PC-9 (cell line): ENCODE results near the gene GAS7. TPM values are rescaled to one million over a fixed set of nuclear protein-coding genes. Genes with fewer than 3 reads are reported as not detected.

Experiments used
- BruUV-seq: library from RNA; stranded (reverse); fragments of 400-500 nt; replicated peaks from 2 replicates; lab custom pipeline; 2021; lab: Mats Ljungman, UMichigan
- CTCF ChIA-PET: fragments of 300-600 bp; sonication (Branson Sonifier 250); formaldehyde crosslinking; loops from one replicate; lab custom pipeline; 2022; ENCODE audit warnings: antibody characterized with exemption; lab: Charles Lee
- POLR2A ChIA-PET: fragments of 300-600 bp; sonication (Branson Sonifier 250); formaldehyde crosslinking; loops from one replicate; lab custom pipeline; 2022; ENCODE audit warnings: antibody characterized with exemption; ENCODE audit not compliant: unreplicated experiment; lab: Charles Lee
- DNase-seq, 2 experiments: peaks; one replicate each; pipeline versions ENCODE4 v3.0.0 to v3.0.0-alpha.2; 2015 to 2022; ENCODE audit warnings: mixed read lengths in 1 of 2
- H2AFZ ChIP-seq: fragments of 200-600 bp; sonication (generic); 2 replicates; pipeline ENCODE4 v1.8.1; 2017; ENCODE audit warnings: antibody characterized with exemption
- H3F3A ChIP-seq: fragments of 200-600 bp; sonication (generic); 2 replicates; pipeline ENCODE4 v1.8.1; 2017; ENCODE audit warnings: antibody characterized with exemption, mild to moderate bottlenecking, low read depth; ENCODE audit not compliant: insufficient read depth
- H3K27ac ChIP-seq: fragments of 200-600 bp; sonication (generic); 2 replicates; pipeline ENCODE4 v1.6.1; 2016; ENCODE audit warnings: mixed run types
- H3K27me3 ChIP-seq: fragments of 200-600 bp; sonication (generic); 2 replicates; pipeline ENCODE4 v1.6.1; 2016; ENCODE audit warnings: low read depth, mixed run types; ENCODE audit not compliant: insufficient read depth
- H3K36me3 ChIP-seq: fragments of 200-600 bp; sonication (generic); 2 replicates; pipeline ENCODE4 v1.6.1; 2016; ENCODE audit warnings: low read depth, mixed run types
- H3K4me1 ChIP-seq: fragments of 200-600 bp; sonication (generic); replicated peaks from 2 replicates; pipeline ENCODE4 v1.6.1; 2016; ENCODE audit warnings: mixed run types; ENCODE audit not compliant: insufficient read depth
- H3K4me2 ChIP-seq: fragments of 200-600 bp; sonication (generic); 2 replicates; pipeline ENCODE4 v1.6.1; 2017; ENCODE audit warnings: mixed run types
- H3K4me3 ChIP-seq: fragments of 200-600 bp; sonication (generic); 2 replicates; pipeline ENCODE4 v1.6.1; 2016; ENCODE audit warnings: mixed run types
- H3K79me2 ChIP-seq: fragments of 200-600 bp; sonication (generic); 2 replicates; pipeline ENCODE4 v1.6.1; 2017; ENCODE audit warnings: low read depth, mixed run types
- H3K9me2 ChIP-seq: fragments of 200-600 bp; sonication (generic); 2 replicates; pipeline ENCODE4 v1.8.1; 2017; ENCODE audit warnings: mild to moderate bottlenecking; ENCODE audit not compliant: insufficient read depth
- H3K9me3 ChIP-seq: fragments of 200-600 bp; sonication (generic); 2 replicates; pipeline ENCODE4 v1.8.1; 2016; ENCODE audit warnings: low read depth; ENCODE audit not compliant: insufficient read depth
- H4K20me1 ChIP-seq: fragments of 200-600 bp; sonication (generic); 2 replicates; pipeline ENCODE4 v1.8.1; 2017; ENCODE audit not compliant: insufficient read depth
- CTCF ChIP-seq: fragments of 200-600 bp; sonication (generic); conservative IDR thresholded peaks from 2 replicates; pipeline ENCODE4 v1.6.1; 2017; ENCODE audit warnings: mixed run types, antibody characterized with exemption, mild to moderate bottlenecking, moderate library complexity
- EZH2 ChIP-seq: fragments of 200-600 bp; sonication (generic); IDR thresholded peaks from 2 replicates; pipeline ENCODE4 v1.8.0; 2017; ENCODE audit warnings: antibody characterized with exemption, low read depth
- intact Hi-C: fragments of 100-400 bp; cut with micrococcal nuclease; formaldehyde crosslinking; loops from one replicate; pipeline ENCODE4 v1.10.0; 2022; ENCODE audit not compliant: unreplicated experiment
- total RNA-seq: library from RNA; stranded (reverse); gene quantifications from 2 replicates; pipeline ENCODE4 v1.2.3, GENCODE V29; 2021

GAS7 gene
- total RNA-seq, 1 experiment from 2014 or later, result not detected

DNA sequence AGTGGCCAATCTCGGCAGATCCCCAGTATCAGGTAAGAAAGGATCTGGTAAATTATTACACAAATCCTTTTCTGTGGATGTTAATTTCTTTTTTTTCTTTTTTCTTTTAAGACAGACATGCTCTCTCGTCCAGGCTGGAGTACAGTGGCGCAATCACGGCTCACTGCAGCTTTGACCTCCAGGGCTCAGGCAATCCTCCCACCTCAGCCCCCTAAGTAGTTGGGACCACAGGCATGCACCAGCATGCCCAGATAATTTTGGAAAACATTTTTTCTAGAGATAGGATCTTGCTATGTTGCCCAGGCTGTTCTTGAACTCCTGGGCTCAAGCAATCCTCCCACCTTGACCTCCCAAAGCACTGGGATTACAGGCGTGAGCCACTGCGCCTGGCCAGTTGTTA, 54.0 kb downstream of the GAS7 start:
- Histone ChIP-seq H3K4me3 (no peak overlapping the region), H3F3A (no peaks in the 10 kb centered on the region), H3K79me2 (no peaks in the 10 kb centered on the region), H3K9me3 (no peaks in the 10 kb centered on the region), H4K20me1 (no peaks in the 10 kb centered on the region), H2AFZ (no peak overlapping the region), H3K4me2 (no peak overlapping the region), H3K36me3 (no peaks in the 10 kb centered on the region), H3K4me1 (no peaks in the 10 kb centered on the region), H3K27me3 (peaks cover 28% of the 10 kb centered on the region; the same call in 1 of the 2 replicates), H3K27ac (no peak overlapping the region), H3K9me2 (no peaks in the 10 kb centered on the region)
- no TSS peak for BruUV-seq
- no peak for DNase-seq
- intact Hi-C loops, result no loop called here
- POLR2A ChIA-PET, result no interaction called here
- TF ChIP-seq CTCF (no peak), EZH2 (no peak)
- CTCF ChIA-PET, result no interaction called here

- Histone ChIP-seq H3K9me2 (no peaks in the 10 kb centered on the region), H3K4me3 (no peak overlapping the region), H3K4me2 (no peak overlapping the region), H2AFZ (no peak overlapping the region), H3K27me3 (peaks cover 43% of the 10 kb centered on the region; the same call in 1 of the 2 replicates), H3K36me3 (no peaks in the 10 kb centered on the region), H3K4me1 (no peaks in the 10 kb centered on the region), H4K20me1 (no peaks in the 10 kb centered on the region), H3K27ac (no peak overlapping the region), H3K9me3 (no peaks in the 10 kb centered on the region), H3K79me2 (no peaks in the 10 kb centered on the region), H3F3A (no peaks in the 10 kb centered on the region)
- CTCF ChIA-PET, result no interaction called here
- TF ChIP-seq EZH2 (no peak), CTCF (no peak)
- DNase-seq, result no peak
- POLR2A ChIA-PET, result interaction anchor here (0.6 kb wide), 1 partner anchor 223 kb away, joined by 5 read pairs; no protein-coding TSS in a partner anchor
- BruUV-seq, result no TSS peak
- intact Hi-C loops, result no loop called here
Observed at GRCh38 chr17:10141436-10141835, 57.0 kb downstream of the GAS7 start.

DNA sequence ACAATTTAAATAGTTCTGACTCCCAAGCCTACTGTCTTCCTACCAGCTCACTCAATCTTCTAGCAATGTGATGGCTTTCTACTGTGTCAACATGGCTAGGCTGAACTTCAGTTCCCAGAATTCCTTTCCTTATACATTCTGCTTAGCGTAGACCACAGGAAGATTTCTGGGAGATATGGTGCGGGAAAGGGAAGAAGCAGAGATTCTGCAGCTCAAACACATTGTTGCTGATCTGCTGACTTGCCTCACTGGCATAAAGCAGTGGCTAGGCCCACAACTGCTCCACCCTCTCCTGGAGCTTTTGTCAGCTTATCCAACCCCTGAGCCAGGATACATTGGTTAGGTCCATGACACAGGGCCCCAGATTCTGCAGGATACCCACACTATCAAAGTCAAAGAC, 58.8 kb downstream of the GAS7 start:
- no peaks in the 10 kb centered on the region for H3K4me1 ChIP-seq
- H3K36me3 ChIP-seq, result no peaks in the 10 kb centered on the region
- BruUV-seq, result no TSS peak
- TF ChIP-seq EZH2, result no peak
- TF ChIP-seq CTCF, result no peak
- no peaks in the 10 kb centered on the region for H3K79me2 ChIP-seq
- POLR2A ChIA-PET, result no interaction called here
- H3K27ac ChIP-seq, result no peak overlapping the region
- no peaks in the 10 kb centered on the region for H3K9me2 ChIP-seq
- no peak for DNase-seq
- no peak overlapping the region for H3K4me2 ChIP-seq
- intact Hi-C loops, result no loop called here
- no peaks in the 10 kb centered on the region for H3K9me3 ChIP-seq
- H4K20me1 ChIP-seq, result no peaks in the 10 kb centered on the region
- H2AFZ ChIP-seq, result no peak overlapping the region
- H3K27me3 ChIP-seq, result peaks cover 42% of the 10 kb centered on the region; the same call in 1 of the 2 replicates
- no peak overlapping the region for H3K4me3 ChIP-seq
- H3F3A ChIP-seq, result no peaks in the 10 kb centered on the region
- CTCF ChIA-PET, result no interaction called here
